Colon (tissue), 2 donors: ENCODE measurements around the gene IL37.

Source experiments
- FAIRE-seq: peaks from 2 replicates; lab custom pipeline; 2012; peaks lifted over from hg19 to GRCh38; lab: Jason Lieb, UNC
- donor health status: control.
- donor health status: control.

The IL37 gene

DNA sequence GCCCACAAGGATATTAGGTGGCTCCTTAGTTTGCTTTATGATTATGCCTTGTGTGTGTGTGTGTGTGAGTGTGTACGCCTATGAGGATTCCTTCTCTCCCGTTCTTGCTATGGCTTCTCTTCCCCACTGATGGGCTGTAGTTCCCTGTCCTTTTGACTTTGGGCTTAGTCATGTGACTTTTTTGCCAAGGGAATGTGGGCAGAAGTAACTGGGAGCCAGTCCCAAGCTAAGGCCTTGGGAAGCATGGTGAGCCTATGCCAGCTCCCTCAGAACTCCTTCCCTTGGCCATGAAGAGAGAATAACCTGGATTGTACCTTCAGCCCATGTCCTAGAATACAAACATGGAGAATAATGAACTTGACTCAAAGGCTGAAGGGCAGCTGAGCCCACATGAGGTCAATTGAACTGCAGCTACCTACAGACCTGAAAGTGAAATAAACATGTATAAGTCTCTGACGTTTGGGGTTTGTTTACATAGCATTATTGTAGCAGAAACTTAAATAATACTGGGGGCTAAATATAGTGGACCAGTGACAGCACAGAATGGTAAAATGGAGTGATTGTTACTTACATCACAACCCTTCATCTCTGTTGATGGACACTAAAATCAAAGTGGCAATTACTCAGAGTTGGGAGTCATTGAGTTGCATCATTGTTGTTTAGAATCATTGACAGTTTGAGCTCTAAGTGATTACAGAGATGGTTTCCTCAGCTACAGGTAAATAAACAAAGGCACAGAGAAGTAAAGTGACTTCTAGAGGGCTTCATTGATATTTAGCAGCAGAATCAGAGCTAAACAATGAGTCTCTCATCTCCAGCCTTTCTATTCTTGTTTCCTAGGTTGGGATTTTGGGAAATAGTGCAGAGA is 51.6 kb downstream of the IL37 start:
- no peak for FAIRE-seq

DNA sequence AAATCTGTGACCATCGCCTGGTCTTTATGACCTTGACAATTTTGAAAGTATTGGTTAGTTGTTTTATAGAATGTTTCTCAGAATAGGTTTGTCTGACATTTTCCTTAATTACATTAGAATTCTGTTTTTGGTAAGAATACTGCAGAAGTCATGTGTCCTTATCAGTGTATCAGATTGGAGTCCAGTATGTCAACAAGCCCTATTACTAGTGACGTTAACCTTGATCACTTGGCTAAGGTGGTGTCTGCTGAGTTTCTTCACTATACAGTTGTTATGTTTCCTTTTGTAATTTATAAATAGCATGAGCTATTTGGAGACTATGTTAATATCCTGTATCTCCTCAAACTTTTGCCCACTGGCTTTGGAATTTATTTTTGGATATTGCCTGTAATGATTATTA is 56.1 kb downstream of the IL37 start:
- no peak for FAIRE-seq
